Mesenteric fat pad (tissue), 1 donor: ENCODE results near the gene DNM2. TPM values are rescaled to one million over a fixed set of nuclear protein-coding genes. Genes with fewer than 3 reads are reported as not detected.

ENCODE experiments used
- DNase-seq: peaks from one replicate; pipeline ENCODE4 v3.0.0-alpha.2; 2020; ENCODE audit warnings: low spot score
- total RNA-seq: library from RNA; stranded (reverse); fragmentation: NEBNext Ultra II Directional; extraction: Animal tissue kit (Norgen Biotek cat#: 25700); gene quantifications from one replicate; pipeline ENCODE4 v1.2.1, GENCODE V29; 2021
- donor health status: DM: yes; HTN: yes; CAD: no.

The DNM2 gene
- total RNA-seq, 1 donor from 2014 or later, result 134 TPM

DNA sequence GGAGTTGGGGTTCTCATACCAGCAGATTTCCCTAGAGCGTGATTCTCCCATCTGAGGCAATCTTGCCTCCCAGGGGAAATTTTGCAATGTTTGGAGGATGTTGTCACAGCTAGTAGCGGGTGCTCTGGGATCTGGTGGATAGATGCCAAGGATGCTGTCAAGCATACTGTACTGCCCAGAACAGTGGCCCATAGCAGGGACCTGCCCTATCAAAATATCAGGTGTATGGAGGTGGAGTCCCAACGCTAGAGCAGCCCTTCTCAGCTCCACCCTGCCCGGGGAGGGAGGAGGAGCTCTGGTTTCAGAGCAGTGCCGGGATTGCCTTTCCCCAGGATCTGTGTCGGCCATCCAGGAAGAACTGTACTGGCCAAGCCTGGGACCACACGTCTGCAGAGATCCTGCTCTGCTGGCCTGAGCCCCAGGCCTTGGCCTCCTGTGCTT is 27.5 kb upstream of the DNM2 start:
- DNase-seq, result no peak

DNA sequence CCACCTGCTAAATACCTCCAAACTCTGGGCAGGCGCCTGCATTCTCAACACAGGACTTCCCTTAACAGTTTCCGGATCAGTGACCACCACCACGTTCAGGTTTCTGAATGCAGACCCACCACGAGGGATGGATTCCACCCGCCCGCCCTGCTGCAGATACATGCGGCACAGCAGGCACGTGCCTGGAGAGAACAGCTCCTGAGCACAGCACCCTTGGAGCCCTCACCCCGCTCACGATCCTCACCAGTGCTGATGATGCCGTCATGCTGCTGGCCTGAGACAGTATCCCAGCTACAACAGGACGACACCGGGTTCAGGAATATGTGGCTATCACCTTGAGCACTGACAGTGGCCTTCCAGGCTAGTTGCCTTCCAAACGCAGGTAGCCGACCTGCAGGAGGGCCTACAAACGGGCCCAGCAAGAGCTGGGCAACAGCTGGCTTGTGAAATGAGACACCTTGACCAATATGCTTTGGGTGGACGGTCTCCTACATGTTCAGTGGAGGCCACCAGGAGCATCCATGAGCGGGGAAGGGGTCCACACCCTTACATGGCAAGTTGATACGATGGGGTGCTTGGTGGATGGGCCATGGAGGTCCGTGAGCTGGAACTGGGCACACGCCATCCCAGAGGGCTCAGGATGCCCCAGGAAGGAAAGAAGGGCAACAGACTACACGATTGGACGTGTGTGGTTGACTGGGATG is 26.5 kb upstream of the DNM2 start:
- no peak for DNase-seq

DNA sequence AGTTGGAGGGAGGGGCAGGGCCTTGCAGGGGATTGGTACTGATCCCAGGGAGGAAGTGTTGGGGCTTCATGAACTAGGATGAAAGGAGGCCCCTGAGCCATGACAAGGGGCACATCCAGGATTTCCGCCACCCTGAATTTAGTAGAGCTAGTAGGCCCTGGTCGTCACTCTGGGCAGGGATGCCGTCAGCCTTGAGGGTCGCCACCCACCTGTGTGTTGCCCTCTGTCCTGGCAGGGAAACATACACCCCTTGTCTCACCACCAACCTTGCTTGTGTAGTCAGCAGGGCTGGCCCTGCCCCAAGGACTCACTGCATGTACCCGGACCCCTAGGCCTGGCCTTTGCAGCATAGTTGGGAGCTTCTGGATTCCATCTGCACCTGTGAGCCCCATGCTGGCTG is 26.0 kb upstream of the DNM2 start:
- no peak for DNase-seq

DNA sequence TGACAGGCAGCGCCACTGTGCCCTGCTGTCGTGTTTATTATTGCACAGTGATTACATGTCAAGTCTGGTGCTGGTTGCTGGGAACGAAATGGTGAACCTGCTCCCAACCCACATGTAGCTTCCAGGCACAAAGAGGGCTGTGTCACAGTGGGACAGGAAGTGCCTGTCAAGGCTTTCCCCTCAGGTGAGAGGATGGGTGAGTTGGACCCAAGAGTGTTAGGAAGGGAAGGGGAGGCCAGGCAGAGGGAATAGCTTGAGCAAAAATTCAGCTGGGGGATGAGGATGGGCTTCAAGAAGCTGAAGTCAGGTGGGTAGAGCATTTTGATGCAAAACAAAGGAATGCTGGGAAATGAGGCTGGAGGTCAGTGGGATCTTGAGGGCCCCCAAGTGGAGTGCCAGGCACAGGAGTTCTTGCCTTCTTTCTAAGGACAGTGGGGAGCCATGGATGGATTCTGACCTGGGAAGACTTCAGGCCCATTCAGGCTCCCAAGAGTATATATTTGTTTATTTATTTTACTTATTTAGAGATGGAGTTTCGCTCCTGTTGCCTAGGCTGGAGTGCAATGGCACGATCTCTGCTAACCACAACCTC is 25.1 kb upstream of the DNM2 start:
- no peak for DNase-seq

DNA sequence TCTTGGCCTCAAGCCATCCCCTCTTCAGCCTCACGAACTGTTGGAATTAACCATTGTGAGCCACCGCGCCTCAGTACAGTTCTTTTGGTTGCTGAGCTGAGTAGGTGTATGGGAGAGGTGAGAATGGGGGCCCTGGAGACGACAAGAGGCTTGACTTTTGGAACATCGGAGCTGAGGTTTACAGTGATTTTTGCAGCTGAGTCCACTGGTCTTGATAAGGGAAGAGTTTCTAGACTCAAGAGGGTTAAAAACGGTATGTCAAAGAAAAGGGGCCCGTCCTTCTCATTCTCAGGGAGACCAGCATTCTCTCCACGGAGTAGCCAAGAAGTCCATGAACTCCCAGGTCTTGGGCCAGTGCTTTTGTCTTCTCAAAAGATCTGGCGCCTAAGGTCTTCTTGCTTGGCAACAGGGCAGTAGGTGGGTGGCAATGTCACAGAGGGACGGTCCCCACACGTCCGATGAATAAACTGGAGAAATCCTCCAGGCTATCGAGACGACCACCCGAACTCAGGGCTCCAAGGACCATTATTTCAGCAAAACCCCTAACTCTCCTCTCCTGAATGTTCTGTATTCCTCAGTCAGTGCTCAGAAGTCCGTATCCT is 23.1 kb upstream of the DNM2 start:
- DNase-seq, result no peak

DNA sequence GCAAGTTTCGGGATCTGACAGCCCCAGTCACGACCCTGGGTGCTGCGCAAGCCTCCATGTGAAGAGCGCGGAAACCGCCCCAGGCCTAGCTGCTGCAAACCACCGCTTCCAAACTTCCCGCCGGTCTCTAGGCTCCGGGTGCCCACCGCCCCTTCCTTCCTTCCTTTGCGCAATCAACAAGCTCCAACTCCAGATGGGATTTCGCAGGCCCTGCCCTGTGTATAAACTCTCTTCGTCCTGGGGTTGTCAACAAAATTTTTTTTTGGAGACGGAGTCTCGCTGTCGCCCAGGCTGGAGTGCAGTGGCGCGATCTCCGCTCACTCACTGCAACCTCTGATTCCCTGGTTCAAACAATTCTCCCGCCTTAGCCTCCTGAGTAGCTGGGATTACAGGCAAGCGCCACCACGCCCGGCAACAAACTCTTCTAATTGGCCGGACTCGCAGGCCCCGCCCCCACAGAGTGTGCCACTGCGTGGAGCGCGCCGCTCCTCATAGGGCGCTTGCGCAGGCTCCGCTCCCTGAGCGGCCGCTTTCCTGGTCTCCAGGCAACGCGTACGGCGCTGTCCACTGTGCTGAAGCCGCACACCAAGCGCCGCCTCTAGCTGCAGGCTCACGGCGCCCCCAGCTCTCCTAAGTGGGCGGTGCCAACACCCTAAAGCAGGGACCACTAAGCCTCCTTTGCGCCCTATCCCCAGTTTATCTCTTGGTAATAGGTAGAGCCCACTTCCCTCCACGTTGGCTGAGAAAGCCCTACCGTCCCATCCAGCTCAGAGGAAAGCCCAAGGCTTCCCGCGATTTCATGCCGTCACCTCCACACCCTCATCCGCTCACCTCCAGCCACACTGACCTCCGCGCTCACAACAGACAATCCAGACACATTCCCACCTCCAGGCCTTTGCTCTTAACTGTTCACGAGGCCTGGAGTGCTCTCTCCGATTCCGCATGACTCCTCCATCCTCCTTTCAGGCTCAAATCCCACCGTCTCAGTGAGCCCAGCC is 22.2 kb upstream of the DNM2 start:
- peak; percentile 96 for DNase-seq

DNA sequence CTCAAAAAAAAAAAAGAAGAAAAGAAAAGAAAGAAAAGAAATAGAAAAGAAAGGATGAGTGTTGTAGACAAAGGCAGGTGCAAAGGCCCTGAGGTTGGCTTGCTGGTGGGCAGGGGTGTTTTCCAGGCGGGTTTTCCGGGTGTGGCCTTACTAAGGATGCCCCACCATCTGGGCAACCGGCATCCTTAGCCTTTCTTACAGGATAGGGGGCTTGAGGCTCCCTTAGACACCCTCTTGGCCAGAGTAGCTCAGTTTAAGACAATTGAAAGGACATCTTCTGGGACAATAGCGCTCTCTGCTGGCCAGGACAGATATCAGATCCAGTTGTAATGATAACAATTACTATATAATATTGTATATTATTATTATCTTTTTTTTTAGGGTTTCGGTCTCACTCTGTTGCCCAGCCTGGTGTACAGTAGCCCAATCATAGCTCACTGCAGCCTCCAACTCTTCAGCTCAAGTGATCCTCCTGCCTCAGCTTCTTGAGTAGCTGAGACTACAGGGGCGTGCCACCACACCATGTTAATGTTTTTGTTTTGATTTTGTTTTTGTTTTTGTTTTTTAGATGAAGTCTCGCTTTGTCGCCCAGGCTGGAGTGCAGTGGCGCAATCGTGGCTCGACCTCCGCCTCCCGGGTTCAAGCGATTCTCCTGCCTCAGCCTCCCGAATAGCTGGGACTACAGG is 18.1 kb upstream of the DNM2 start:
- no peak for DNase-seq

DNA sequence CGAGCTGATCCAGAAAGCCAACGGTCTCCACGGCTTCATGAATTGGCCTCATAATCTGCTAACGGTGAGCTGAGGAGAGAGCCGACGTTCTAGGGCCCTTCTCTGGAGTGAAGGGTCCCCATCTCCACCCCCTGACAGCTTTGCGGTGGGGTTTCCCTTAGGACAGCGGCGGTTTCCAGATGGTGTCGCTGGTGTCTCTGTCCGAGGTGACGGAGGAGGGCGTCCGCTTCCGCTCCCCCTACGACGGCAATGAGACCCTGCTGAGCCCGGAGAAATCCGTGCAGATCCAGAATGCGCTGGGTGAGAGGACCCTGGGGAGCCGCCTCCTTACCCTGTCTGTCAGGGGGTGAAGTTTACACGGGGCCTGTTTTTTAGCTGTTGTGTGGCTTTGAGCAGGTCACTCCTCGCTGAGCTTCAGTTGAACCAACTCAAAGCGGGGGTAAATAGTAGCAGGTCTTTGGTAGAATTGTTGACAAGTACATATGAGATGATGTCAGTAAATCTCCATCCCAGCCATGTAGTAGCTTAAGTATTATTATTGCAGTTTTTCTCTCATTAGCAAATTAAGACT is 15.8 kb upstream of the DNM2 start:
- DNase-seq, result no peak

DNA sequence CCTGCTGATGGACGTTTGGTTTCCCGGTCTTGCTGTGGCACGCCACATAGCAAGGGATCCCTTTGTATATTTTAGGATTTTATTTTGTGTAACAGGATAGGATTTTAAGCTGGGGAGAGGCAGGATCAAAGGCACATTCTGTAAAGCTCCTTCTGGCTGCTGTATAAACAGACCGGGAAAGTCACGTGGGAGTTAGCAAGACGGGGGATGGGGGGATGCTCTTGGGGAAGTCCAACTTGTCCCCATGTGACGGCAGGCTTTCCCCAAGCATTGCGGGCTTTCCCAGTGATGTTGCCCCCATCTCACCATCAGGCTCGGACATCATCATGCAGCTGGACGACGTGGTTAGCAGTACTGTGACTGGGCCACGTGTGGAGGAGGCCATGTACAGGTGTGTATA is 10.9 kb upstream of the DNM2 start:
- no peak for DNase-seq

DNA sequence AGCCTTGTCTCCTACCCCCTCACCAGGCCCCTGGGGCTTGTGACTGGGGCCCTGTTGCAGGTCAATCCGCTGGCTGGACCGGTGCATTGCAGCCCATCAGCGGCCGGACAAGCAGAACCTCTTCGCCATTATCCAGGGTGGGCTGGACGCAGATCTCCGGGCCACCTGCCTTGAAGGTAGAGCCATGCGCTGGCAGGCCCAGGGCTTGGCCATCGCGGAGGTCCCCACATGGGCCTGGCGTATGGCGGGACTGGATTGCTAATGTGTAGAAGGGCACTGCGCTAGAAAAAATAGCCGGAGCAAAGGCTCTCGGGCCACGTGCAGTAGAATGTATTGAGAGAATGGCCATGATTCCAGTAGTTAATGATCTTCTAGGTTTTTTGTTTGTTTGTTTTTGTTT is 10.4 kb upstream of the DNM2 start:
- DNase-seq, result no peak

DNA sequence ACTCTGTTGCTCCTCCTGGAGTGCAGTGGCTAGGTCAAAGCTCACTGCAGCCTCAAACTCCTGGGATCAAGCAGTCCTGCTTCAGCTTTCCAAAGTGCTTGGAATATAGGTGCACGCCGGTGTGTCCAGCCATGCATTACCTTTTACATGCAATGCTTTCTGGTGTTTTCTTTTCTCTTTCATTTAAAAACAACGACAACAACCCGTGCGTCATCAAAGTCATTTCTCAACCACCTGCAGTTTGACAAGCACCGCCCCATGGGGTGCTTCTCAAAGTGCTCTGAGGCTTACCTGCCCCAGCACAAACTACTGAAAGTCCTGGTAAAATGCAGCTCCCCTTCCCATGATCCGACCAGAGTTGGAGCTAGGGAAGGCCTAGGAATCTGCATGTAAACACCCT is 9.6 kb upstream of the DNM2 start:
- no peak for DNase-seq

DNA sequence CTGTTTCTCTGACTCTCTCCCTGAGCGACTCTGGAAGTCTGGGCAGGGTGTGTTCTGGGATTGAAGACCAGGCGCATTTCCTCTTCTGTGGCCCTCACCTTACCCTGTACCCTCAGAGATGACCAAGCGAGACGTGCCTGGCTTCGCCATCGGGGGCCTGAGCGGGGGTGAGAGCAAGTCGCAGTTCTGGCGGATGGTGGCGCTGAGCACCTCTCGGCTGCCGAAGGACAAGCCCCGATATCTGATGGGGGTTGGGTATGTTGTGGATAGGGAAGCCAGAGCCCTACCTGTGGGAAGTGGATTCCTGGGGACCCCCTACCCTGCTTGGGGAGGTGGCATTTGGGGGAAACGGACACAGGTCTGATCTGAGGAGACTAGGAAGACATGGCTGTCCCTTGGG is 5.8 kb upstream of the DNM2 start:
- DNase-seq, result no peak

DNA sequence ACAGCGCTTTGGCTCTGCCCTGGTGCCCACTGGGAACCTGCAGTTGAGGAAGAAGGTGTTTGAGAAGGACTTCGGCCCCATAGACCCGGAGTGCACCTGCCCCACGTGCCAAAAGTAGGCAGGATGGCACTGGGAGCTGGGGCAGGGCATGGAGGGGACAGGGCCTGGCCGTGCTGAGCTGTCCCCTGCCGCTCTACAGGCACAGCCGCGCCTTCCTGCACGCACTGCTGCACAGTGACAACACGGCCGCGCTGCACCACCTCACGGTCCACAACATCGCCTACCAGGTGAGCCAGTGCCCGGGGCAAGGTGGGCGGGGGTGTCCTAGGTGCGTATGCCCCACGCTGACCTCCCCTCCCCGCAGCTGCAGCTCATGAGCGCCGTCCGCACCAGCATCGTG is 5.1 kb upstream of the DNM2 start:
- DNase-seq, result no peak

DNA sequence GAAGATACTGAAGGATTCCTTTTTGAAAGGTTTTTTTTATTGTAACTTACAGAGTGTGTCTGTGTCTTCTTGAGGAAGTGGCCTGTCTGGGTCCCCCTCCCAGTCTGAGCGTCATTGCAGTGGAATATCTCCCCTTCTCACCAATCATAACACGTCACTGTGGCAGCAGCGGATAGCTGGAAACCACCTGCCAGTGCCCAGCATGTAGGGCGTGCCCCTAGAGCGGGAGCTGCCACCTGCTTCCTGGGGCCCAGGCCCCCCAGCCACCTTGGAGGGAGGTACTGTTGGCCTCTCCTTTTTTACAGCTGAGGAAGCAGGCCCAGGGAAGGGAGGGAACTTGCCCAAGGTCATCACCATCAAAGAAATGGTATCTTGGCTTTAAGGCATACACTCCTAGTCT is 4.6 kb upstream of the DNM2 start:
- DNase-seq, result no peak

DNA sequence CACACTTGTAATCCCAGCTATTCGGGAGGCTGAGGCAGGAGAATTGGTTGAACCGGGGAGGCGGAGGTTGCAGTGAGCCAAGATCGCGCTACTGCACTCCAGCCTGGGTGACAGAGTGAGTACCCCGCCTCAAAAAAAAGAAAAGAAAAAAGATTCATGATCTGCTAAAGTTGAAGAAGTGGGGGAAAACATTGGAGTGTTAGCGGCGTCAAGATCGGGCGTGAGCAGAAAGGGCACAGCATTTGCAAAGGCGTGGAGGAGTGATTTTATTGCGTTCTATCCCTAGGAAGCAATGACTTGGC is 874 bp upstream of the DNM2 start:
- no peak for DNase-seq

DNA sequence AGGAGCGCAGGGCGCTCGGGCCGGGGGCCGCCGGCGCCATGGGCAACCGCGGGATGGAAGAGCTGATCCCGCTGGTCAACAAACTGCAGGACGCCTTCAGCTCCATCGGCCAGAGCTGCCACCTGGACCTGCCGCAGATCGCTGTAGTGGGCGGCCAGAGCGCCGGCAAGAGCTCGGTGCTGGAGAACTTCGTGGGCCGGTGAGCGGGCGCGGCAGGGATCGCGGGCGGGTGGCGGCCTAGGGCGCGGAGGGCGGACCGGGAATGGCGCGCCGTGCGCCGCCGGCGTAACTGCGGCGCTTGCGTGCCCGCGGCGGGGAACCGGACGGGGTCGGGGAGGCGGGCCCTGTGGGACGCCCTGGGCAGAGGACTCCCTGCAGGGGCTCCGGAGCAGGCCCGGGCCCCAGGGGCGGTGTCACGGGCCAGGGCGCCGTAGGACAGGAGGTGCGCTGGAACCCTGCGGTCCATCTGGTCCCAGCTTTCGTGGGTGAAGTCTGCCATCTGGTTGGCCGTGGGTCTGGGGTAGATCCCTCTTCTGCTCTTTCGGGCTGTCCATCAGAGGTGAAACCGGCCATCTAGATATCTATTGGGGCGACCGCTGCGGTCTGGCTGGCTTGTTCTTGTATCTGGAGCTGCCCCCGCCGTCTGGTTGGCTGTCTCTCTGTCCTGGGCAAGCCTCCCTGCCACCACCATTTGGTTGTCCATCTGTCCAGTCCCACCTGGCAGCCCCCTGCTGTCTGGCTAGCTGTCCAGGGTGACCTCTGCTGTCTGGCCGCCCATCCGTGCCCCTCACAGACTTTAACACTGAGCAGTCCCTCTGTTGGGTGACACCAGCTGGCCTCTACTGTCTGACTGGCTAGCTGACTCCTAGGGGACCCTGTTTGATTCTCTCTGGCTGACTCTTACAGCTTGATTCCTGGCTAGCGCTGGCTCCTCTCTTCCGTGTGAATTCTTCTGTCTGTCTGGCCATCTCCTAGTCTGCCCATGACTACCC is 622 bp downstream of the DNM2 start:
- peak; percentile 92 for DNase-seq

DNA sequence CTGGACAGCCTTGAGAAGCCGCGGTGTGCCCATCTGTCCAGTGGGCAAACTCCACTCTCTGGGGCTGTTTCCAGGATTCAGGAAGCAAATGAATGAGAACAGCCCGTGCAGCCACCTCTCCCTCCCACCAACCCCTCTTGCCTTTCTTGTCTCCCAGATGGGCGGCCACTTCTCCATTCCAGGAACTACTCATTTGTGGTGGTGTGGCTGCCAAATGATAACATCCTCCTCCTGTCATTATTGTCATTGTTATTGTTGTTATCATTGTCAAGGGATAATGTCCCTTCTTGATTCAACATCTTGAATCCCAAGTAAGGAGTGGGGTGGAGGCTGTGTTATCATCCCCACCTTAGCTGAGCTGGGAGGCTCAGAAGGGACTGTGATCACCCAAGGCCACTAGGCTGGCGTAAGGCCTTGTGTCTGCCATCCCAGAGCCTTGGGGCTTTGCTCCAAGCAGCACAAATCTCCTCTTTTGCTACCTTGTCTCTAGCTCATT is 1.6 kb downstream of the DNM2 start:
- DNase-seq, result no peak

DNA sequence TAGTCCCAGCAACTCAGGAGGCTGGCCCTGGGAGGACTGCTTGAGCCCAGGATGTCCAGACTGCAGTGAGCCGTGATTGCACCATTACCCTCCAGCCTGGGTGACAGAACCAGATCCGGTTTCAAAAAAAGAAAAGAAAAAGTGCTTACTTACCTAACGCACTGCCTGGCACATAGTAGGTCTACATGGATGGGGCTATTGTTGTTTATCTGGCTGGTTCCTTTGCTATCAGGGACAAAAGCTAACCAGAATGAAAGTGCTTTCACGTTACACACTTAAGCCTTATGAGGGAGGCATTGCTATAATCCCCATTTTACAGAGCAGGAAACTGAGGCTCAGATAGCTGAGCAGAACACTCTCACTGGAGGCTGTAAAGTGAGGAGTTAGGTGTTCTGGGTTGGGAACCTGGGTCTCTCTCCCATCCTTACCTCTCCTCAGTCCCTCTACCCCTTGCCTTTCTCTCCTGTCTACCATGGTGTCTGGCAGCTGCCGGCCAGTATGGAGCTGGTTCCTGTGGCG is 2.8 kb downstream of the DNM2 start:
- DNase-seq, result no peak

DNA sequence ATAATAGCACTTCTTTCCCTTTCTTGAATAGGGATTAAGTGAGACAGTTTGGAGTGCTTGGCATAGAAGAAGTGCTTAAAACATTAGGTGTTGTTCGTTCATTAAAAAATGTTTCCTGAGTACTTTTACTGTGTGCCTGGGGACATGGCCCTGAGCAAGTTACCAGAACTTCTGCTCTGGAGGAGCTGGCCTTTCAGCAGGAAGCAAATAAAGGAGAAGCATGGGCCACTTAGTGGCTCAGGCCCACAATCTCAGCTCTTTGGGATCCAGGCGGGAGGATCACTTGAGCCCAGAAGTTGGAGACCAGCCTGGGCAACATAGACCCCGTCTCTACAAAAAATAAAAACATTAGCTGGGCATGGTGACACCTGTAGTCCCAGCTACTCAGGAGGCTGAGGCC is 5.7 kb downstream of the DNM2 start:
- DNase-seq, result no peak
